Endothelial cell of umbilical vein (primary cell): Measurements from ENCODE around the gene MITF.

Source experiments
- EZH2 ChIP-seq: IDR thresholded peaks from 2 replicates; pipeline ENCODE4 v1.6.1; 2012; ENCODE audit warnings: borderline replicate concordance, low read depth, mild to moderate bottlenecking, moderate library complexity, low read length, inconsistent platforms; ENCODE audit not compliant: severe bottlenecking
- FOS ChIP-seq: IDR thresholded peaks from 2 replicates; pipeline ENCODE4 v1.6.1; 2011; ENCODE audit warnings: mild to moderate bottlenecking, low read length, moderate library complexity, borderline replicate concordance; ENCODE audit not compliant: insufficient read depth
- JUN ChIP-seq: IDR thresholded peaks from 2 replicates; pipeline ENCODE4 v1.6.1; 2011; ENCODE audit warnings: borderline replicate concordance, low read depth; ENCODE audit not compliant: insufficient read length, insufficient read depth
- POLR2A ChIP-seq: IDR thresholded peaks from 2 replicates; pipeline ENCODE4 v1.6.1; 2012; ENCODE audit warnings: low read depth, mild to moderate bottlenecking, control low read depth, low read length
- POLR2AphosphoS5 ChIP-seq: IDR thresholded peaks from 2 replicates; pipeline ENCODE4 v1.6.1; 2012; ENCODE audit warnings: low read depth, mild to moderate bottlenecking, control low read depth, low read length, moderate library complexity; ENCODE audit not compliant: insufficient read depth
- TF ChIP-seq, protein P1 (sequence below), 2 donors: IDR thresholded peaks; 1 replicate in 1 of 2; 2 replicates in 1 of 2; pipeline ENCODE4 v1.5.1; 2011; ENCODE audit warnings: low read length in 2 of 2, mild to moderate bottlenecking in 2 of 2, moderate library complexity in 2 of 2, control low read depth in 1 of 2, inconsistent platforms in 1 of 2, low read depth in 1 of 2; ENCODE audit not compliant: insufficient read depth in 1 of 2; ENCODE audit errors: extremely low read depth in 1 of 2

- TF ChIP-seq, protein P1, sequence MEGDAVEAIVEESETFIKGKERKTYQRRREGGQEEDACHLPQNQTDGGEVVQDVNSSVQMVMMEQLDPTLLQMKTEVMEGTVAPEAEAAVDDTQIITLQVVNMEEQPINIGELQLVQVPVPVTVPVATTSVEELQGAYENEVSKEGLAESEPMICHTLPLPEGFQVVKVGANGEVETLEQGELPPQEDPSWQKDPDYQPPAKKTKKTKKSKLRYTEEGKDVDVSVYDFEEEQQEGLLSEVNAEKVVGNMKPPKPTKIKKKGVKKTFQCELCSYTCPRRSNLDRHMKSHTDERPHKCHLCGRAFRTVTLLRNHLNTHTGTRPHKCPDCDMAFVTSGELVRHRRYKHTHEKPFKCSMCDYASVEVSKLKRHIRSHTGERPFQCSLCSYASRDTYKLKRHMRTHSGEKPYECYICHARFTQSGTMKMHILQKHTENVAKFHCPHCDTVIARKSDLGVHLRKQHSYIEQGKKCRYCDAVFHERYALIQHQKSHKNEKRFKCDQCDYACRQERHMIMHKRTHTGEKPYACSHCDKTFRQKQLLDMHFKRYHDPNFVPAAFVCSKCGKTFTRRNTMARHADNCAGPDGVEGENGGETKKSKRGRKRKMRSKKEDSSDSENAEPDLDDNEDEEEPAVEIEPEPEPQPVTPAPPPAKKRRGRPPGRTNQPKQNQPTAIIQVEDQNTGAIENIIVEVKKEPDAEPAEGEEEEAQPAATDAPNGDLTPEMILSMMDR (IDR thresholded peaks at IDR 0.05; ENCODE audit: extremely low read depth in 1 of 2, insufficient read depth in 1 of 2, low read depth in 1 of 2, low read length in 2 of 2): no peak
- no peak for TF ChIP-seq JUN
- TF ChIP-seq POLR2AphosphoS5: no peak
- no peak for TF ChIP-seq POLR2A
- TF ChIP-seq EZH2: no peak
- TF ChIP-seq FOS: no peak
Observed at GRCh38 chr3:69695933-69696332, 43.3 kb upstream of the MITF start.
